ENCODE results near the gene ANKRD33B. TPM values are rescaled to one million over a fixed set of nuclear protein-coding genes. Genes with fewer than 3 reads are reported as not detected.

Gene ANKRD33B
- total and polyA plus RNA-seq, 2 of the 8 experiments (the other 6 are each of a cell fraction or from before 2014, with no cell fraction given) = 6.9 to 20.6 TPM

GRCh38 chr5:10580531-10581423 lies 16.9 kb downstream of the ANKRD33B start:
- Histone ChIP-seq H3K9me3 (ENCODE audit: insufficient read depth in 2 of 2, low read depth in 1 of 2, low read length in 1 of 2) (no peaks in the 10 kb centered on the region), H4K5ac (ENCODE audit: insufficient read length, low read depth, low read length) (no peak overlapping the region), H3K79me2 (ENCODE audit: control insufficient read depth in 1 of 2, insufficient read depth in 2 of 2, low read length in 2 of 2) (no peaks in the 10 kb centered on the region; a peak in 1 of 4 replicates), H3K18ac (ENCODE audit: extremely low read depth, low read length) (no peak overlapping the region; the same call in 1 of the 2 replicates), H2AK5ac (ENCODE audit: low read depth, low read length) (no peak overlapping the region), H2BK20ac (ENCODE audit: low read length) (no peak overlapping the region), H3K27me3 (replicated peaks in 1 of 4; ENCODE audit: control insufficient read depth in 3 of 4, extremely low read depth in 1 of 4, insufficient read depth in 3 of 4, low read length in 3 of 4) (no peaks in the 10 kb centered on the region), H3K4me2 (ENCODE audit: insufficient read depth in 1 of 2, low read depth in 2 of 2, low read length in 2 of 2) (no peak overlapping the region), H2BK5ac (ENCODE audit: low read depth, low read length) (no peak overlapping the region), H3K4ac (replicated peaks; ENCODE audit: insufficient read length, low read depth, low read length) (no peak overlapping the region), H3K27ac (ENCODE audit: low read depth, low read length) (no peak overlapping the region), H3K4me1 (replicated peaks in 1 of 4; ENCODE audit: control insufficient read depth in 3 of 4, insufficient read depth in 4 of 4, low read length in 3 of 4) (peaks cover 0 to 5% (median 3%) of the 10 kb centered on the region in 4 experiments; a peak in 5 of 7 replicates), H3K56ac (replicated peaks; ENCODE audit: insufficient read length, low read depth, low read length) (no peak overlapping the region), H3K14ac (ENCODE audit: insufficient read length) (no peak overlapping the region), H2BK120ac (replicated peaks; ENCODE audit: low read depth, low read length) (no peak overlapping the region), H3K23me2 (ENCODE audit: low read depth, low read length) (no peaks in the 10 kb centered on the region), H3K23ac (ENCODE audit: insufficient read length) (no peak overlapping the region), H4K8ac (ENCODE audit: extremely low read depth, insufficient read depth, low read length) (no peak overlapping the region), H3K36me3 (ENCODE audit: control insufficient read depth in 2 of 4, insufficient read depth in 4 of 4, low read length in 3 of 4) (no peaks in the 10 kb centered on the region), H3K9ac (replicated peaks in 1 of 4; ENCODE audit: extremely low read depth in 1 of 4, low read depth in 3 of 4, low read length in 3 of 4) (no peak overlapping the region), H2AFZ (ENCODE audit: low read length) (no peak overlapping the region), H3K79me1 (ENCODE audit: low read depth, low read length) (no peaks in the 10 kb centered on the region; the same call in none of the 2 replicates), H3K4me3 (ENCODE audit: extremely low read depth in 1 of 4, insufficient read depth in 2 of 4, low read depth in 3 of 4, low read length in 4 of 4) (no peak overlapping the region), H4K91ac (replicated peaks; ENCODE audit: insufficient read length, low read length) (no peak overlapping the region), H4K20me1 (replicated peaks in 1 of 2; ENCODE audit: control insufficient read depth in 1 of 2, insufficient read depth in 2 of 2, low read length in 2 of 2) (no peaks in the 10 kb centered on the region), H2BK15ac (ENCODE audit: low read length) (no peak overlapping the region), H2BK12ac (ENCODE audit: low read depth, low read length) (no peak overlapping the region)
- CTCF ChIA-PET (ENCODE audit: partially characterized antibody) = no interaction called here
- POLR2A ChIA-PET (ENCODE audit: partially characterized antibody) = no interaction called here
- WGBS, 2 experiments (ENCODE audit: extremely low coverage in 1 of 2, insufficient coverage in 1 of 2, insufficient read length in 1 of 2, insufficient replicate concordance in 2 of 2, low coverage in 1 of 2, low lambda C conversion rate in 2 of 2, missing lambda C conversion rate in 1 of 2) = 85% methylated on average over 8 of the region's 9 CpGs; no CpG with 5 or more reads in 1 of the 2 experiments
- FAIRE-seq (no peak), DNase-seq (ENCODE audit: low read depth in 1 of 2, low spot score in 2 of 2) (no peak)
- TF ChIP-seq BACH1 (IDR thresholded peaks at IDR 0.05; ENCODE audit: low read length) = no peak
- no peak for TF ChIP-seq USF2 (IDR thresholded peaks at IDR 0.05; ENCODE audit: low read length)
- TF ChIP-seq SP1 (IDR thresholded peaks at IDR 0.05; ENCODE audit: low read depth, low read length) = no peak
